Measurements from ENCODE around the gene C2.
A peak's percentile ranks its signal among the peaks of the same experiment; 100 is the strongest.

C2 gene

GRCh38 chr6:31947070-31947675 lies 19.7 kb downstream of the C2 start:
- no peaks in the 10 kb centered on the region for H3K9me3 ChIP-seq (ENCODE audit: control extremely low read depth in 1 of 5, control insufficient read depth in 4 of 5, insufficient read depth in 2 of 5, low read depth in 1 of 5, low read length in 4 of 5)
- H3K36me3 ChIP-seq (ENCODE audit: control insufficient read depth in 4 of 4, insufficient read depth in 4 of 4, low read length in 3 of 4) = peaks cover 0 to 16% (median 11%) of the 10 kb centered on the region in 4 experiments
- no peak overlapping the region for H3K27ac ChIP-seq (ENCODE audit: insufficient read depth in 1 of 2, low read depth in 1 of 2, low read length in 2 of 2, poor library complexity in 1 of 2, severe bottlenecking in 2 of 2)
- WGBS (ENCODE audit: insufficient coverage) = 94% methylated on average over 24 of the region's 24 CpGs
- H3K4me3 ChIP-seq (ENCODE audit: control insufficient read depth in 1 of 7, extremely low read depth in 1 of 7, insufficient read depth in 4 of 7, low read depth in 2 of 7, low read length in 6 of 7) = no peak overlapping the region
- no peaks in the 10 kb centered on the region for H3K4me1 ChIP-seq (ENCODE audit: control extremely low read depth in 1 of 4, control insufficient read depth in 4 of 4, insufficient read depth in 4 of 4, low read length in 3 of 4)
- CTCF ChIA-PET = no interaction called here
- H3K27me3 ChIP-seq (replicated peaks in 2 of 5; ENCODE audit: control insufficient read depth in 4 of 5, insufficient read depth in 5 of 5, low read length in 4 of 5) = peaks cover 0 to 5% (median 0%) of the 10 kb centered on the region in 5 experiments
- no peak for DNase-seq
- POLR2A ChIA-PET = no interaction called here

GRCh38 chr6:31947864-31948263 lies 20.3 kb downstream of the C2 start:
- ChIA-PET CTCF (no interaction called here), POLR2A (no interaction called here)
- H3K4me1 ChIP-seq (ENCODE audit: control extremely low read depth in 1 of 4, control insufficient read depth in 4 of 4, insufficient read depth in 4 of 4, low read length in 3 of 4) = no peaks in the 10 kb centered on the region
- H3K9me3 ChIP-seq (ENCODE audit: control extremely low read depth in 1 of 5, control insufficient read depth in 4 of 5, insufficient read depth in 2 of 5, low read depth in 1 of 5, low read length in 4 of 5) = no peaks in the 10 kb centered on the region
- 96% methylated on average over 4 of the region's 4 CpGs for WGBS (ENCODE audit: insufficient coverage)
- no peak overlapping the region for H3K4me3 ChIP-seq (ENCODE audit: control insufficient read depth in 1 of 7, extremely low read depth in 1 of 7, insufficient read depth in 4 of 7, low read depth in 2 of 7, low read length in 6 of 7)
- H3K27ac ChIP-seq (ENCODE audit: insufficient read depth in 1 of 2, low read depth in 1 of 2, low read length in 2 of 2, poor library complexity in 1 of 2, severe bottlenecking in 2 of 2) = no peak overlapping the region
- peaks cover 3 to 23% (median 15%) of the 10 kb centered on the region in 4 experiments for H3K36me3 ChIP-seq (ENCODE audit: control insufficient read depth in 4 of 4, insufficient read depth in 4 of 4, low read length in 3 of 4)
- no peak for DNase-seq
- peaks cover 0 to 5% (median 0%) of the 10 kb centered on the region in 5 experiments for H3K27me3 ChIP-seq (replicated peaks in 2 of 5; ENCODE audit: control insufficient read depth in 4 of 5, insufficient read depth in 5 of 5, low read length in 4 of 5)

- ChIA-PET POLR2A (no interaction called here), CTCF (no interaction called here)
- 82% methylated on average over 4 of the region's 5 CpGs for WGBS (ENCODE audit: insufficient coverage)
- no peak overlapping the region for H3K27ac ChIP-seq (ENCODE audit: insufficient read depth in 1 of 2, low read depth in 1 of 2, low read length in 2 of 2, poor library complexity in 1 of 2, severe bottlenecking in 2 of 2)
- no peak overlapping the region for H3K4me3 ChIP-seq (ENCODE audit: control insufficient read depth in 1 of 7, extremely low read depth in 1 of 7, insufficient read depth in 4 of 7, low read depth in 2 of 7, low read length in 6 of 7)
- no peak for DNase-seq
- H3K27me3 ChIP-seq (replicated peaks in 2 of 5; ENCODE audit: control insufficient read depth in 4 of 5, insufficient read depth in 5 of 5, low read length in 4 of 5) = peaks cover 0 to 5% (median 0%) of the 10 kb centered on the region in 5 experiments
- H3K36me3 ChIP-seq (ENCODE audit: control insufficient read depth in 4 of 4, insufficient read depth in 4 of 4, low read length in 3 of 4) = peaks cover 3 to 27% (median 17%) of the 10 kb centered on the region in 4 experiments
- no peaks in the 10 kb centered on the region for H3K9me3 ChIP-seq (ENCODE audit: control extremely low read depth in 1 of 5, control insufficient read depth in 4 of 5, insufficient read depth in 2 of 5, low read depth in 1 of 5, low read length in 4 of 5)
- H3K4me1 ChIP-seq (ENCODE audit: control extremely low read depth in 1 of 4, control insufficient read depth in 4 of 4, insufficient read depth in 4 of 4, low read length in 3 of 4) = no peaks in the 10 kb centered on the region
Observed at GRCh38 chr6:31948306-31948705, 20.8 kb downstream of the C2 start.

- Histone ChIP-seq H3K27ac (ENCODE audit: insufficient read depth in 1 of 2, low read depth in 1 of 2, low read length in 2 of 2, poor library complexity in 1 of 2, severe bottlenecking in 2 of 2) (no peak overlapping the region), H3K4me3 (ENCODE audit: control insufficient read depth in 1 of 7, extremely low read depth in 1 of 7, insufficient read depth in 4 of 7, low read depth in 2 of 7, low read length in 6 of 7) (no peak overlapping the region), H3K4me1 (ENCODE audit: control extremely low read depth in 1 of 4, control insufficient read depth in 4 of 4, insufficient read depth in 4 of 4, low read length in 3 of 4) (no peaks in the 10 kb centered on the region), H3K9me3 (ENCODE audit: control extremely low read depth in 1 of 5, control insufficient read depth in 4 of 5, insufficient read depth in 2 of 5, low read depth in 1 of 5, low read length in 4 of 5) (no peaks in the 10 kb centered on the region), H3K27me3 (replicated peaks in 2 of 5; ENCODE audit: control insufficient read depth in 4 of 5, insufficient read depth in 5 of 5, low read length in 4 of 5) (peaks cover 0 to 5% (median 0%) of the 10 kb centered on the region in 5 experiments), H3K36me3 (ENCODE audit: control insufficient read depth in 4 of 4, insufficient read depth in 4 of 4, low read length in 3 of 4) (peaks cover 5 to 33% (median 22%) of the 10 kb centered on the region in 4 experiments)
- POLR2A ChIA-PET = interaction anchor here (0.6 kb wide), 1 partner anchor 92 kb away, joined by 4 read pairs; no protein-coding TSS in a partner anchor
- 98% methylated on average over 6 of the region's 6 CpGs for WGBS (ENCODE audit: insufficient coverage)
- CTCF ChIA-PET = interaction anchor here (1.7 to 5.1 kb wide), 2 partner anchors 9 to 27 kb away, joined by 4 to 24 read pairs; partner anchors contain the start of gene NELFE
- DNase-seq = no peak
Observed at GRCh38 chr6:31948753-31949413, 21.4 kb downstream of the C2 start.

GRCh38 chr6:31949926-31950548 lies 22.5 kb downstream of the C2 start:
- ChIA-PET POLR2A (interaction anchor here (0.6 kb wide), 1 partner anchor 93 kb away, joined by 4 read pairs; no protein-coding TSS in a partner anchor), CTCF (interaction anchor here (1.1 to 5.1 kb wide), 5 partner anchors 8 to 211 kb away, joined by 3 to 24 read pairs (median 4); partner anchors contain the start of gene NELFE)
- H3K4me3 ChIP-seq (ENCODE audit: control insufficient read depth in 1 of 7, extremely low read depth in 1 of 7, insufficient read depth in 4 of 7, low read depth in 2 of 7, low read length in 6 of 7) = no peak overlapping the region
- no peaks in the 10 kb centered on the region for H3K4me1 ChIP-seq (ENCODE audit: control extremely low read depth in 1 of 4, control insufficient read depth in 4 of 4, insufficient read depth in 4 of 4, low read length in 3 of 4)
- peaks cover 0 to 5% (median 0%) of the 10 kb centered on the region in 5 experiments for H3K27me3 ChIP-seq (replicated peaks in 2 of 5; ENCODE audit: control insufficient read depth in 4 of 5, insufficient read depth in 5 of 5, low read length in 4 of 5)
- WGBS (ENCODE audit: insufficient coverage) = 90% methylated on average over 3 of the region's 7 CpGs
- no peak overlapping the region for H3K27ac ChIP-seq (ENCODE audit: insufficient read depth in 1 of 2, low read depth in 1 of 2, low read length in 2 of 2, poor library complexity in 1 of 2, severe bottlenecking in 2 of 2)
- no peak for DNase-seq
- H3K9me3 ChIP-seq (ENCODE audit: control extremely low read depth in 1 of 5, control insufficient read depth in 4 of 5, insufficient read depth in 2 of 5, low read depth in 1 of 5, low read length in 4 of 5) = no peaks in the 10 kb centered on the region
- peaks cover 11 to 45% (median 34%) of the 10 kb centered on the region in 4 experiments for H3K36me3 ChIP-seq (ENCODE audit: control insufficient read depth in 4 of 4, insufficient read depth in 4 of 4, low read length in 3 of 4)

- no peak overlapping the region for H3K4me3 ChIP-seq (ENCODE audit: control insufficient read depth in 1 of 7, extremely low read depth in 1 of 7, insufficient read depth in 4 of 7, low read depth in 2 of 7, low read length in 6 of 7)
- DNase-seq = peak in 2 of 3 donors; percentile 39 to 47
- H3K27ac ChIP-seq (ENCODE audit: insufficient read depth in 1 of 2, low read depth in 1 of 2, low read length in 2 of 2, poor library complexity in 1 of 2, severe bottlenecking in 2 of 2) = no peak overlapping the region
- no peaks in the 10 kb centered on the region for H3K27me3 ChIP-seq (replicated peaks in 2 of 5; ENCODE audit: control insufficient read depth in 4 of 5, insufficient read depth in 5 of 5, low read length in 4 of 5)
- ChIA-PET CTCF (interaction anchor here (0.7 to 5.1 kb wide), 18 partner anchors 9 to 1967 kb away, joined by 3 to 24 read pairs (median 4); partner anchors contain the start of gene ATP6V1G2), POLR2A (interaction anchor here (1.4 kb wide), 1 partner anchor 20 kb away, joined by 4 read pairs; the partner anchor contains the start of gene DXO)
- no peaks in the 10 kb centered on the region for H3K4me1 ChIP-seq (ENCODE audit: control extremely low read depth in 1 of 4, control insufficient read depth in 4 of 4, insufficient read depth in 4 of 4, low read length in 3 of 4)
- 100% methylated on average over 3 of the region's 5 CpGs for WGBS (ENCODE audit: insufficient coverage)
- no peaks in the 10 kb centered on the region for H3K9me3 ChIP-seq (ENCODE audit: control extremely low read depth in 1 of 5, control insufficient read depth in 4 of 5, insufficient read depth in 2 of 5, low read depth in 1 of 5, low read length in 4 of 5)
- peaks cover 20 to 63% (median 44%) of the 10 kb centered on the region in 4 experiments for H3K36me3 ChIP-seq (ENCODE audit: control insufficient read depth in 4 of 4, insufficient read depth in 4 of 4, low read length in 3 of 4)
Observed at GRCh38 chr6:31952140-31952805, 24.8 kb downstream of the C2 start.

Data from common myeloid progenitor, CD34-positive (primary cell).